GM23338 (cell line): ENCODE results near the gene NDUFA11.

Source experiments
- JUNB ChIP-seq: IDR thresholded peaks from one replicate; pipeline ENCODE4 v1.6.1; 2016; ENCODE audit warnings: antibody characterized with exemption; ENCODE audit not compliant: unreplicated experiment
- POLR2AphosphoS5 ChIP-seq: IDR thresholded peaks from 2 replicates; pipeline ENCODE4 v1.6.1; 2016; ENCODE audit warnings: antibody characterized with exemption, low read depth
- STAT1 ChIP-seq: IDR thresholded peaks from one replicate; pipeline ENCODE4 v1.6.1; 2016; ENCODE audit warnings: antibody characterized with exemption; ENCODE audit not compliant: unreplicated experiment
- TF ChIP-seq, protein P1 (sequence below), 2 experiments: fragments of 200-600 bp in 1 of 2; sonication (generic) in 1 of 2; conservative IDR thresholded peaks; 2 replicates each; pipeline versions ENCODE4 v1.5.1 to v1.6.1; 2016 to 2017; ENCODE audit warnings: antibody characterized with exemption in 2 of 2, low read depth in 2 of 2, mild to moderate bottlenecking in 2 of 2, moderate library complexity in 1 of 2

DNA sequence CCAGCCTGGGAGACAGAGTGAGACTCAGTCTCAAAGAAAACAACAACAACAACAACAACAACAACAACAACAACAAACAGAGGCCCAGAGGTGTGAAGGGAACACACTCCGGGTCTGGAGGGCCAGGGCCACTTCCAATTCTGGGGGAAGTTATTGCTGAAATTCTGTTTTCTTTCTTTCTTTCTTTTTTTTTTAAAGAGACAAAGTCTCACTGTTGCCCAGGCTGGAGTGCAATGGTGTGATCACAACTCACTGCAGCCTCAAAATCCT lies 7.0 kb upstream of the NDUFA11 start:
- TF ChIP-seq POLR2AphosphoS5 (no peak), STAT1 (no peak), JUNB (no peak)
- TF ChIP-seq, protein P1, sequence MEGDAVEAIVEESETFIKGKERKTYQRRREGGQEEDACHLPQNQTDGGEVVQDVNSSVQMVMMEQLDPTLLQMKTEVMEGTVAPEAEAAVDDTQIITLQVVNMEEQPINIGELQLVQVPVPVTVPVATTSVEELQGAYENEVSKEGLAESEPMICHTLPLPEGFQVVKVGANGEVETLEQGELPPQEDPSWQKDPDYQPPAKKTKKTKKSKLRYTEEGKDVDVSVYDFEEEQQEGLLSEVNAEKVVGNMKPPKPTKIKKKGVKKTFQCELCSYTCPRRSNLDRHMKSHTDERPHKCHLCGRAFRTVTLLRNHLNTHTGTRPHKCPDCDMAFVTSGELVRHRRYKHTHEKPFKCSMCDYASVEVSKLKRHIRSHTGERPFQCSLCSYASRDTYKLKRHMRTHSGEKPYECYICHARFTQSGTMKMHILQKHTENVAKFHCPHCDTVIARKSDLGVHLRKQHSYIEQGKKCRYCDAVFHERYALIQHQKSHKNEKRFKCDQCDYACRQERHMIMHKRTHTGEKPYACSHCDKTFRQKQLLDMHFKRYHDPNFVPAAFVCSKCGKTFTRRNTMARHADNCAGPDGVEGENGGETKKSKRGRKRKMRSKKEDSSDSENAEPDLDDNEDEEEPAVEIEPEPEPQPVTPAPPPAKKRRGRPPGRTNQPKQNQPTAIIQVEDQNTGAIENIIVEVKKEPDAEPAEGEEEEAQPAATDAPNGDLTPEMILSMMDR (conservative IDR thresholded peaks at IDR 0.05; ENCODE audit: low read depth in 2 of 2): no peak
